NCI-H1694 (cell line): ENCODE data around the gene FZD1.
A peak's percentile ranks its signal among the peaks of the same experiment; 100 is the strongest.

Source experiments
- DNase-seq: peaks from one replicate; lab custom pipeline; 2025; lab: John Stamatoyannopoulos, UW

FZD1 gene

DNA sequence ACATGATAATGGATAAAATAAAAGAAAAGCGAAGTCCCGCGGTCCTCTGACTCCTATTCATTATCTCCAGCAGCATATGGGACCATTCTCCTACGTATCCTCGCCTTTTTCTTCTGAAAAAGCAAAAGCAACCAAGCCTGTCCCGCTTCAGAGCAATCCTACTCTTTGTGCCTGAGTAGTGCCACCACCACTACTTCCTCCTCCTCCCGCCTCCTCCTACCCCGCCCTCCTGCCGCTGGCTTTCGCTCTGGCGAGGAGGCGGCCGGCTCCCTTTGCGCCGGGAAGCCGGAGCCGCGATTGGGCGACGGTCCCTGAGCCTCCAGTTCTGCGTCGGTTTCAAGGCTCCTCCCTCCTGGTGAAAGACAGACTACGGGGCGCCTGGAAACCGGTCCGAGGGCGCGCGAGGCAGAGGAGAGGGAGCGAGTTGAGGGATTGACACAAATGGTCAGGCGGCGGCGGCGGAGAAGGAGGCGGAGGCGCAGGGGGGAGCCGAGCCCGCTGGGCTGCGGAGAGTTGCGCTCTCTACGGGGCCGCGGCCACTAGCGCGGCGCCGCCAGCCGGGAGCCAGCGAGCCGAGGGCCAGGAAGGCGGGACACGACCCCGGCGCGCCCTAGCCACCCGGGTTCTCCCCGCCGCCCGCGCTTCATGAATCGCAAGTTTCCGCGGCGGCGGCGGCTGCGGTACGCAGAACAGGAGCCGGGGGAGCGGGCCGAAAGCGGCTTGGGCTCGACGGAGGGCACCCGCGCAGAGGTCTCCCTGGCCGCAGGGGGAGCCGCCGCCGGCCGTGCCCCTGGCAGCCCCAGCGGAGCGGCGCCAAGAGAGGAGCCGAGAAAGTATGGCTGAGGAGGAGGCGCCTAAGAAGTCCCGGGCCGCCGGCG is at the start of gene FZD1:
FZD1 (plus strand) TSS at position 388 of the 878 bp plus-strand sequence; CDS start at position 836, 448 bp downstream.
- peak; percentile 95 for DNase-seq

DNA sequence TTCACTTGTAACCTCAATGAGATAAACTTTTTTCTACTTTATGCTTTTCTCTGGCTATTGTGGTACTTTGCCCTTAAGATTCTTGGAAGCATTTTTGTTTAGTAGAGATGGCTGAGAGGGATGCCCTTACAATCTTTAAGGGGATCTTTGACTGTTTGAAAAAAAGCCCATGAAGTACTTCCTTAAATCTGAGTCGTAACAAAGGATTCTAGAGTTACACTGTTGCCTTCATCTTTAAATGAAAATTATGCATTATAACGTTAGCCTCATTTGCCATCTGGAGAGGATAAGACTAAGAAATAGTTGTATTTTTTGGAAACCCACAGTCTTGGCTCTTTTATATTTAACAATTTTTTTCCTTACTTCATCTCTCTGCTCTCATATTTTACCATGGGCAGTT is 37.8 kb upstream of the FZD1 start:
- no peak for DNase-seq

DNA sequence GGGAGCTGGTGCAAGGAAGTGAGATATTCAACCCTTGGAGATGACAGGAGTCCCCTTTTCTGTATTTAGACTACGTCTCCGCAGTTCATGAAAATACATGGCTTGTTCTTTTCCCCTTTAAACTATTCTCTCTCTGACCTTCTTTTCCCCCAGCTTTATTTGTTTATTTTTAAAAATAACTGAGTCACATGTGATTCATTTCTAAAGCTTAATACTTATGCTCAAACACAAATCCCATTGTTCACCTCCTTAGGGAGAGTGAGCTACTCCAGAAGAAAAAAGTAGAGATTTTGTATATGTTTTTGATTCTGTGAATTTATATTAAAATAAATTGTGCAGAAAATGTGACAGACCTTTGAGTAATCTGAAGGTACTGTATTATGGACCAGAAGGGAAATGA is 35.9 kb upstream of the FZD1 start:
- no peak for DNase-seq

DNA sequence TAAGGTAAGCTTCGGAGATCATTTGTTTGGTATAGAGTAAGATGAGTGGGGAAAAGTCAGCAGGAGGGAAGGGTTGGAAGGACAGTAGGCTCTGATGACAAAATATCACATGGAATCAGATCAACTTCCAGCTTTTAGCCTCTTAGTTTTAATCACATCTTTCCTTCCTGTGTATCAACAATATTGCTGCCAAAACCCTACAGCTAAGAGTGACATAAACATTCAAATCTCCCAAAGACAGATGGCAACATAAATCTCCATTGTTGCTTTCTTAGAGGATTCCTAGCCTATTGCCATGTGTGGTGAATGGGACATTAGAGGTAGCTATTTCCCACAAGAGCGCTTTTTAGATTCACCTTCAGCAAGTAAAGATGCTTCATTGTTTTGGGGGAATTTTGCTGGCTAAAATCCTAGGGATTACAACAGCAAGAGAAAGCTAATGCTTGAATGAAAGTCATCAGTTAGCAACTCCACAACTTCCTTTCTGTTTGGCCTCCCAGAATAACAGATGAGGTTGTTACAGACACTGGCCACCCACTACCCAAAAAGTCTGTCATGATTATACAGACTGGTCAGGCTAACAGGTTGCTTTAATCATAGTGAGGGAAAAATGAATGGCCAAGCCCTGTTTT is 35.2 kb upstream of the FZD1 start:
- peak; percentile 12 for DNase-seq

DNA sequence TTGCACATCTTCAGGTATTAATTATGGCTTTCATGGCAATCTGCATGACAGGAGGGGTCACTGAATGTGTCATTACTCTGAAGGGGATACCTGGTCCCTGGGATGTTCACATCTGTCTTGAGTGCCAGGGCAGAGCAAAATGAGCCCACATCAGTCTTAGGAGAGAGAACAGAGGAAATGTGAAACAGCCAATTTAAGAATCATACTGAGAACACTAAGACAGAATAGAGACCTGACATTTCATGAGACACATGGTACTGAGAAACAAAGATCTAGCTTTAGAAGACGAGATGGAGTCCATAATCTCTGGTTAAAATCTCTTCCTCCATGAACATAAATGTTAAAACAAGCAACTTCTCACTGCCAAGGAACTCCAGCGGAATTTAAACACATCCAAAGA is 34.1 kb upstream of the FZD1 start:
- DNase-seq = no peak

DNA sequence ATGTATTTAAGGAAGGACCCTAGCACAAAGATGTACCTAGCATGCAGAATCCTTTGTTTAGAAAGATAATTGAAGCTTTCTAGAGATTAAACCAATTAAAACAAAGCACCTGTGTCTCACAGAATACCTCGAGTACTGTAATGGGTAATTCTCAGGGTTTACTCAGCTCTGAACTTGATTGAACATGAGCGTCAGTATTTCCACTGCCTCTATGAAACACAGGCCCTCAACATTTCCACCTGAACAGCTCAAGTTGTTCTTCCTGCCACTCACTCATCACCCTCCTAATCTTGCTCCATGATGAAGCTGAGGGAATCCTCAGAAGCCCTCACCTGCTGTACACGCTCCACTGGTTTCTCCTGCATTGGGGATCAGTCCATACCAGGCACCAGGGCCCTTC is 33.7 kb upstream of the FZD1 start:
- DNase-seq = no peak

DNA sequence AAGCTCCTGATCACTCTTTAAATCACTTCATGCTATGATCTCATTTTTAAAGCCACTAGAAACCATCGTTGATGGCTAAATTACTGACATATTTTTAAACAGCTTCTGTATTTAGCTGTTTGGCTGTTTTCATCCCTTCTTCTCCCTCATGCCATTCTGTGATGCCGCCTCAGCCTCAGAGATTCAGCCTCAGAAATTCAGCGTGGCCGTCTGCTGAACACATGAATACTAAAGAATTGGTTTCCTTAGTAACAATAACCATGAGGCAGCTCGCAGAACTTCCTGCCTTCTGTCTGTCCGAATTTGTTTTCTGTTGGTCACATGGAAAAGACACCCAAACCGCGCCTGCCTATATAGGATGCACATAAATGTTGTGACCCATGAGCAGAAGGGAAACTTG is 31.0 kb upstream of the FZD1 start:
- no peak for DNase-seq

DNA sequence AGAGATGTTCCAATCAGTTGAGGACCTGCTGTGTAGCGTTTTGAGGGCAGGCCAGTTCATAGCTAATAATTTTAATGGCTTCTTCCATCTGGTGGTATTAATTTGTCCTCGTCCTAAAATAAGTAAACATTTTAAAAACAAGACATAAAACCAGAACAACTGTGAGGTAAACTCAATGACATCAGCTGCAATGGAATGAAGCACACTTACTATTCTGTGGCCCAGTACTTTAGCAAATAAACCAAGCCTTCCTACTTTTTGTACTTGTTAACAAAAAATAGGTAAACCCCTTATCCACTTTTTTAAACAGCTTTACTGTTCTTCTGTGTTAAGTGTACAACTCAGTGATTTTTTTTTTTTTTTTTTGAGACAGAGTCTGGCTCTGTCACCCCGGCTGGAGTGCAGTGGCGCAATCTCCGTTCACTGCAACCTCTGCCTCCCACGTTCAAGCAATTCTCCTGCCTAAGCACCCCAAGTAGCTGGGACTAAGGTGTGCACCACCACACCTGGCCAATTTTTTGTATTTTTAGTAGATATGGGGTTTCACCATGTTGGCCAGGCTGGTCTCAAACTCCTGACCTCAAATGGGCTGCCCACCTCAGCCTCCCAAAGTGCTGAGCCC is 28.9 kb upstream of the FZD1 start:
- DNase-seq = no peak

DNA sequence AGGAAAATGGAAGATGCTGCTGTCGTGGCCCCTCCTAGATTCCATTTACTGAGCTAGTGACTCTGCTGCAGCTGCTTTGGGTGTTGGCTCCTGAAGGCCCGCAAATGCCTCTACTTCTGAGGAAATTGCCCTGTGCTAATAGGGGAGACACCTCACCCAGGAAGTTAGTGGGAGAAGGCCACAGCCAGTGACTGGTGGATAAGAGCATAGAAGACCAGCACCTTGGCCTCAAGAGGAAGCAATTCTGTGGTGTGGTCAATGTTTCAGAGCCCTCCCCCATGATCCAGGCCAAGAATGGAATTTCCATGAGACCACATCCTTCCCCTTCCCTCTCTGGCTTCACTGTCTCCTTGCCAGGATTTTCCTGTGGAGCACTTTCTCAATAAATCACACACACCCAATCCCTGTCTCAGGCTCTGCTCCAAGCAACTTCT is 25.0 kb upstream of the FZD1 start:
- DNase-seq = no peak

DNA sequence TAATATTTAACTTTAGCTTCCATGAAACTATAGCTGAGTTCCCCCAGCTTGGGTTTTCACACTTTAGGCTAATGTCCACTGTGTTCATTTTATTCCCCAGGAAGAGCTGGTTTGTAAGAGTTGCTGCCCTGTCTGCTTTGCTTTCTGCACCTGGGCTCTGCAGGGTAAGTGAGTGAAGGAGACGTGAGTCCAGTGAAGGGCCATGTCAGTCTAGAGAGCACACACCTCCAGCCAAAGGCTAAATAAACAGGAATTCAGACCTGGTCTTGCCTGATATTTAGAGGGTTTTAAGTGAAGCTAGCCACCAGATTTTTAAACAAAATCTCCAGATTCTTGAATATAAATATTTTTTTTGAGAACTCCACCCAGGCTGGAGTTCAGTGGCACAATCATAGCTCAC is 24.5 kb upstream of the FZD1 start:
- DNase-seq = no peak

DNA sequence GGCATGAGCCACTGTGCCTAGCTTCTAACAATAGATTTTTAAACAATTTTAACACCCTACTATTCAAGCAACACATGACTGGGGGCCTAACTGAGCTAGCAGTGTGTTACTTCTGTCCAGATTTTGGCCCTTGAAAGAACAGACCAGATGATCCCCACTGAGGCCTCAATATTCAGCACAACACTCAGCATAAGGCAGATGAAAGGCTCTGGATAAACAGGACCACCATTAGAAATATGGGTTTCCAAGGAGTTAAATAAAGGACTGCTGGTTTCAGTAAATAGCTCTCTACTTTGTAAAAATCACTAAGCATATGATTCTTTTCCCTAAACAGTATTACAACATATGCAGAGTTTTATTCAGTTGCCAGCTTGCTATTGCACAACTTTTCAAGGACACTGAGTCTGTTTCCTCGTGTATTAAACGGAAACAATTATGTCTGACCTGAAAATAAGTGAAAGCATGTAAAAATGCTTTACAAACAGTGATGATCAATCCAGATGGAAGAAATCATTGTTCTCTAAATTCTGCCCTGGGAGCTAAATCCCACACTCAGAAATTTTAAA is 23.8 kb upstream of the FZD1 start:
- DNase-seq = no peak

DNA sequence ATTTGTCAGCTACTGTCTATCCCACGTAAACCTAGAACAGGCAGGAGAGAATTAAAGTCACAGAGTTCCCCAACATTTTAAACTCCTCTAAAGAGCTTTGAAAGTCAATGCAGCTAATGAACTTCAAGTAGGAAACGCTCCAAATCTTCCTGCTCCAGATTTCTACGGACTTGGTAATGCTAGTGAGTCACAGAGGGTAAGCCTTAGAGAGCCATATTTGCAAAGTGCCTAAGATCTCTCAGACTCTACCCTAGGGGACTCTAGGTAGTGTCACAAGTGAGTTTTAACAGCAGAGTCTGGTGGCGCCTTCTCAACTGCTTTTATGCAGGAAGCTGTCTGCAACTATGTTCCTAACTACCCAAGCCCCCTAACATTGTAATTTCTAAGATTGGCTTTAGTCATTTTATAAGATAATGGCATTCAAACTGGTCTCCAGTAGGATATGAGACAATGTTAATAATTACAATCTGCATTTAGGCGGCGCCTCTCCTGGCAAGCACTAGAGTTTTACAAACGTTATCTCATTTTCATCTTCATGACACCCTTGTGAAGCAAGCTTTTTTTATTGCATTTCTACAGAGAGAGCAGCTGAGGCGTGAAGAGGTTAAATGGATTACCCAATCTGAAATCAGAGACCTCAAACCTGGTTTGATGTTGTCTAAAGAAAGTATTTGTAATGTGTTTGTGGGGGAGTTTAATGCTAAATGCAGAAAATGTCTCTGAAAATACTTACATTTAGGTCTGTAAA is 22.0 kb upstream of the FZD1 start:
- DNase-seq = no peak

DNA sequence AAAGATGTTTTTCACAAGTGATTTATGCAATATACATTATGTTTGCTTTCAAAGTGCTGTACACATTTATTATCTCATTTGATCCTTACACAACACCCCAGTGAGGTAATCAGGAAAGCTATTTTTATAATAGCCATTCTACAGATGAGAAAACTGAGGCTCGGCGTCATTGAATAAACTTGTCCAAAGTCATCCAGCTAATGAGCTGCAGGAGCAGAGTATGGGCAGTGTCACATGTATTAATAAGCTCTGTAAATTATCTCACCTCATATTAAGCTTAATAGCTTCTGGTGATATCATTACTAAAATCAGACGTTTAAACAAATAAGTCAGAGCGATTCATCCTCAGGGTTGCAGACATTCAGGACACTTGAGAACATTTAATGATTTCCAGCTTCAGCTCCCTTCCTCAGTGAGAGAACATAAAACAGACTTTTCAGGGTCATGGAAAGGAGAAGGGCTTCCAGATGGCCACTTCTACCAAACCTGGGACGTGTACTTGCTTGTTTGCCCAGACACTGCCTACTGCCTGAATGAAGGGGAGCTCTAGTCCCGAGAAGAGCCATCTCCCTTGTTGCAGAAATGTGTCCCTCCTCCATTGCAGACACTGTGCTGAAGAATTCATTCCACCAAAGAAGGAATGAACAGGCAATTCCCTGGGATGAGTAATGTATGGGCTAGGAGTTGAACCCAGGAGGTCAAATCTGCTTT is 20.5 kb upstream of the FZD1 start:
- DNase-seq = peak; percentile 1

DNA sequence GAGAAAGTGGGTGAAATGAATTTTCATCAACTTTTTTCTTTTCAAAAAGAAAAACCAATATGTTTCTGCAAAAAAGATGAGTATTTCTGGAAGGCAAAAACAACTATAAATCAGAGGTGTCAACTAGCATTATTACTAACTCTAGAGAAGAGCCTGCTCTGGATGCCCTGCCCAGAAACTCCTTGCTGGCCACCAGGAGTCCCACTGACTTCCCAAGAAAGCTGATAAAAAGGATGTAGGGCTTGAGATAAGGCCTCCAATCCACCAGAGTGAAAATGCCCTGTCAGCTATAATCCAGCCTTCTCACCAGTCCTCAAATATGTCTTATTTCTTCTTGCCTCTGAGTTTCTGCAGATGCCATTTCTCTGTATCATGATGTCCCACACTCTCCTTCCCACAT is 16.7 kb upstream of the FZD1 start:
- no peak for DNase-seq

DNA sequence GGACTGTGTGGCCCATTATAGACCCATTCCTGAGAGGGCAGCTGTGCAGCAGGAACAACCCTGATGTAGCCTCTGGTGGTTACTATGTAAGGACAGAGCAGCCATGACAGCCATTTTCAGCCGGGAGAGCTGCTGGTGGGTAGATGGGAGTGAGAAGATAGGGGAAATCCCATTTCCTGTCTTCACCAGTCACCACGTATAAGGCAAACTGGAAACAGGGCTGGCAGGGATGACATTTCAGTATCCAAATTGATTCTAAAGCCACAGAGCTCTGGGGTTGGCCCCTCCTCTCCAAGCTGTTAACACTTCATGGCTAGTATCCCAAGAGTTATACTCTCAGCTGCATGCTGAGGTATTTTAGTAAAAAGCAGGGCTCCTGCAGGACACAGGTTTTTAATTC is 15.2 kb upstream of the FZD1 start:
- no peak for DNase-seq

DNA sequence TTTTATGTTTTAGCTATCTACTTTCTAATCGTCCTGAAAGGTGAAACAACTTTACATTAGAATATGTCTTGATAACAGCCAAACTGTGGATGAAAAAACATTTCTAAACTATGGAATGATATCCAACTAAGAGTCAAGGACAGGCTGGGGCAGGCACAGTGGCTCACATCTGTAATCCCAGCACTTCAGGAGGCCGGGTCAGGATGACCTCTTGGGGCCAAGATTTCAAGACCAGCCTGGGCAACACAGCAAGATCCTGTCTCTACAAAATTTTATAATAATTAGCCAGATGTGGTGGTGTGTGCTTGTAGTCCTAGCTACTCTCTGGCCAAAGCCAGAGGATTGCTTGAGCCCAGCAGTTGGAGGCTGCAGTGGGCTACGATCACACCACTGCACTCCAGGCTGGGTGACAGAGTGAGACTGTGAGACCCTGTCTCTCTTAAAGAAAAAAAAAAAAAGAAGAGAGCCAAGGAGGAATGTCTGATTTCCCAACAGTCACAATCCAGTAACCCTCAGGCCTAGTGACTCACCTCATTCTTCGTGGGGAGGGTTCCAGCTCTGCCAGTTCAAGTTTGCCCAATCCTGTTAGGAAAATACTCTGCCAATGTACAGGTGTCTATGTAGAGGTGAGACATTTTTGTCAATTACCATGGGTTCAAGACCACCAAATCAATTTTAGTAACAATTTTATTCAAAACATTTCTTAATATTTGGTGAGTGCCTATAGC is 14.6 kb upstream of the FZD1 start:
- no peak for DNase-seq

DNA sequence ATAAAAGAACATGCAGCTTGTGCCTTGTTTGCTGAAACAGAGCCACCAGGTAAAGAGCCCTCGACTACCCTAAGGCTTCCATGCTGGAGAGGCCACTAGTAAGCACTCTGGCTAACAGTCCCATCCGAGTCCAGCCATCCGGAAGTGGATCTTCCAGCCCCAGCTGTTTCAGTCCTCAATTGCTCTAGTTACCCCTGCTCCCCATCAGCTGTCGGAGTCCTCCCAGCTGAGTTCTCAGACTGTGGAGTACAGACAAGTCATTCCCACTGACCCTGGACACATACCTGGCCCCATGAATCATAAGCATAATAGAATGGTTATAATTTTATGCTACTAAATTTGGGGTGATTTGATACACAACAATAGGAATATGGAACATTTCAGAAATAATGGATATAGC is 13.5 kb upstream of the FZD1 start:
- DNase-seq = no peak

DNA sequence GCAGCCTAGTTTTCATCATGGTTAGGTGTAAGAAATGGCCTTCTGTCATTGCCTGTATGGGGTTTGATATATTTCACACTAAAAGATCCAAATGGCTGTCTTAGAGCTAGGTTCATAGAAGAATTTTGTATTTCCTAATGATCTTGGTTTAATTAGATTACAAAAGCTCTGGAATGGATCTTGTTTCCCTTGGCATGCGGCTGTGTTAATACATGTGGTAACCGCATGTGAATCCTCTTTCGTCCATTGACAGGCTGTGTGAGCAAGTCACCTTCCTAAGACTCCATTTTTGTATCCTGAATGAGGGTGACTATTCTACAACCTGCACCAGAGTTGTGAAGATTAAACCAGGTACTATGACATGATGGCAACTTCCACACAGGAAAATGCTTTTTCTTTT is 12.4 kb upstream of the FZD1 start:
- DNase-seq = no peak

DNA sequence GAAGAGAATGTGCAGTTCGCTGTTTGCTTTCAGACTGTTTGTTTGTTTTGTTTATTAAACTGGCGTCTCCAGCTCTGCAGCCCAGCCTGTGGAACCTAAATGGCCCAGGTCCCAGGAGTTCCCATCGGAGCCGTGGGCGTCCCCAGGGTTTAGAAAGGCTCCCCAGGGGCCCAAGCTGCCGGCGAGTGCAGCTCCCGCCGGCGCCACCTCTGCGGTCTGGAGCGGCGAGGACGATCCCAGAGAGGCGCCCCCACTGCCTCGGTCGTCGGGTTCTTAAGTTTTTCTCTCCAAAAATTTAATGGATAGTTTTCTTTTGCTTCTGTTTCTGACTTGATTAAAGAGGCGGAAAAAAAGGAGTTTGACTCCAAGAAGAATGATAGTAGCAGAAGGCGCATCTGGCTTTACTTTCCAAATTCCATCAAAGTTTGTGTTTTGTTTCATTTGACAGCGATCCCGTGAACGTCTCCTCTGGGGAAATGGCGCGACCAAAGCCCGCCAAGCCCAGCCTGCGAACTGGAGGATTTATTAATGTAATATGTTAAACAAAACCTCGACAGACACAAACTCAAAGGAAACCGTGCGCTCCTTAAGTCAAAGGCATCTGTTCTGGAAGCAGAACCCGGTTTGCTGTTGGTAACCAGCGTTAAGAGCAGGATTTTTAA is 718 bp upstream of the FZD1 start:
- DNase-seq = peak; percentile 20
